Fibroblast of the conjunctiva (primary cell): ENCODE results near the gene ELP5.
A peak's percentile ranks its signal among the peaks of the same experiment; 100 is the strongest.

Experiments
- DNase-seq: peaks from one replicate; pipeline ENCODE4 v3.0.0-alpha.2; 2010; ENCODE audit warnings: low read depth

ELP5 gene, protein sequence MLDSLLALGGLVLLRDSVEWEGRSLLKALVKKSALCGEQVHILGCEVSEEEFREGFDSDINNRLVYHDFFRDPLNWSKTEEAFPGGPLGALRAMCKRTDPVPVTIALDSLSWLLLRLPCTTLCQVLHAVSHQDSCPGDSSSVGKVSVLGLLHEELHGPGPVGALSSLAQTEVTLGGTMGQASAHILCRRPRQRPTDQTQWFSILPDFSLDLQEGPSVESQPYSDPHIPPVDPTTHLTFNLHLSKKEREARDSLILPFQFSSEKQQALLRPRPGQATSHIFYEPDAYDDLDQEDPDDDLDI

DNA sequence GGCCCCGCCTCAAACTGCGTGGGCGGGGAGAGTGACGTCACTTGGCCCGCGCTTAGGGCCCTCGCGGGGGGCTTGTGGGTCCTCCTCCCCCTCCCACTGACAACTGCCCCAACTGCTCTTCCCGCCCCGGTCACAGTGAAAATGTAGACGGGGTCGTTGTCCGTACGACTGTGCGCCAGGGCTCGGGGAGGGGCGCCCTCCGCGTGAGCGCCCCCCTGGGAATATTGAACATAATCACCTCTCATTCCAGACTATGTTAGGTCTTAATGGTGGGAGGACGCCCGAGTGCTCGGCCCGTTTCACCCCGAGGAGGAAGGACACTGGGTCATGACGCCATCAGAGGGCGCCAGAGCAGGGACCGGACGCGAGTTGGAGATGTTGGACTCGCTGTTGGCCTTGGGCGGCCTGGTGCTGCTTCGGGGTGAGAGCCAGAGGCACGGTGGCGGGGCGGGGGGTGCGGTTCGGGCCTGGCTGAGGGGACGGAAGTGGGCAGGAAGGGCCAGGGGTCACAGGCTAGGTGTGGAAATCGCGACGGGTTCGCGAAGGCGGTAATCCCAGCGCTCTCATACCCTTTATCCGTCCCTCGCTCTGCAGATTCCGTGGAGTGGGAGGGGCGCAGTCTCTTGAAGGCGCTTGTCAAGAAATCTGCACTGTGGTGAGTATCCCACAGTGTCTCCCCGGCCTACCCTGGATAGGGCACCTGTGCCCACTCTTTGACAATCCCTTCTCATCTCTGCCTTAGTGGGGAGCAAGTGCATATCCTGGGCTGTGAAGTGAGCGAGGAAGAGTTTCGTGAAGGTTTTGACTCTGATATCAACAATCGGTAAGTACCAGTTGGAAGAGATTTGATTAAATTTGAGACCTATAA, at the start of gene ELP5:
TSS of gene ELP5 (plus strand) at position 40 of the 868 bp plus-strand sequence. CDS start at position 376, 336 bp downstream.
- peak; percentile 90 for DNase-seq

DNA sequence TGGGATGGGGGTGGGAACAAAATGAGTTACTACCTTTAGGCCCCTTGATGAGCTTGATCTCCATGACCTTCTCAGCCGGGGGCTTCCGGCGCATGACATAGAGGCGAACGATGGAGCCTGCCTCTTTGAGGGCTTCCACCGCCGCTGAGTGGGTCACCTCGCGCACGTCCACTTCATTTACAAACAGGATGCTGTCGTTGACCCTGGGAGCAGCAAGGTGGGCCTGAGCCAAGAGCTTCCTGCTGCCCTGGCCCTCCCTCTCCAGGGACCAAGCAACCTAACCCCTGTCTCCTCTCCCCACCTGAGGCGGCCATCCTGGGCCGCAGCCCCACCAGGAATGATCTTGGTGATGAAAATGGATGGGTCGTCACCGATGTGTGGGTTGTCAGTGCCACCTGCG, 48.6 kb upstream of the ELP5 start:
- no peak for DNase-seq

DNA sequence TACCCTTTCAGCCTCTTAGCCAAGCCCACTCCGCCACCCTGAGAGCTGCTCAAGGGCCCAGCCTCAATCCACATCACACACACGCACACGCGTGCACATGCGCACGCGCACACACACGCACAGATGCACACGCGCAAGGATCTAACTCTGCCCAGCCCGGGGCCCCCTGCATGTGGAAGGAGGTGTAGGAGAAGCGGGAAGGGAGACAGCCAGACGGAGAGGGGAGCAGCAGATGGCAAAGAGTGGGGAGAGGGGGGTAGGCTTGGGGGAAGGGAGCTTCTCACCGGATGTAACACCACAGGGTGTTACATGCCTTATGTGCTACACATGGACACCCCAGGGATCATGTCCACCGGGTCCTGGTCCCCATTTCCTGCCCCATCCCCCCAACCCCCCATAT, 47.7 kb upstream of the ELP5 start:
- DNase-seq, result no peak

DNA sequence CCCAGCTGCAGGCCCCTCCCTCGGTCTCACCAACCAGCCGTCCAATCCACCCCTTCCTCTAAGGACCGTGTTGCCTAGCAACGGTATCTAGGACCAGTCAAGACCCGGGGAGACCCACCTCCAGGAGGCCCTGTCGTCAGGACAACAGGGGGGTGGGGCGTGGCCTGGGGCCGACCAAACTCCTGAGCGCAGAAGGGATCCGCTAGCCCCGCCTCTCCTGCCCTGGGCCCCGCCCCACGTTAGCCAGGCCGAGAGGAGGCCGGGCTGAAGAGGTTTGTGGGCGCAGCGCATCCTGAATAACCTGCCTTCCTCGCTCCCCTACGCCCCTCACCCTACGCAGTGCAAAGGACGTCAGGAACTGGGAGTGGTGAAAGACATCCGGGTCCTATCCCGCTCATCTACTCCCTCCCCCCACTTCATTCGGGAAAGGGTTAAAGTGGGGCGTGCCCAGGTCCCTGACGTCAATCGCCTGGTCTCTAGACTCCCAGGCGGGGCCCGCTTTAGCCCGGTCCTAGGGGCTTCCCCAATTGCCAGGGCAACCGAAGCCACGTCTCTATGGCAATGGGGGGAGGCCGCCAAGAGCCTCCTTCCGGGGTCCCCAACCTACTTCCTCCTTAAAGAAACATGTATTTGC, 47.1 kb upstream of the ELP5 start:
- DNase-seq, result peak; percentile 74

DNA sequence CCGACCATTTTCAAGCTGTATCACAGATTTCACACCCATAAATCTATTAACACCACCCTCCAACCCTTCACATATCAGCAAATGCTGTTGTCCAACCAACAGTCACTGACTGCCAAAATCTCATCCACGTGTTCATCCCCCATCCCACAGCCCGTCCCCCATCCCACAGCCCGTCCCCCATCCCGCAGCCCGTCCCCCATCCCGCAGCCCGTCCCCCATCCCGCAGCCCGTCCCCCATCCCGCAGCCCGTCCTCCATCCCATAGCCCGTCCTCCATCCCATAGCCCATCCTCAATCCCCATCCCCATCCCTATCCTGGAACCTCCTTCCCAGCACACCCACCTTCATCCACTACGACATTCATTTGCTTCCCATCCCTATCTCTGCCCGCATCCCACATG, 46.5 kb upstream of the ELP5 start:
- no peak for DNase-seq

DNA sequence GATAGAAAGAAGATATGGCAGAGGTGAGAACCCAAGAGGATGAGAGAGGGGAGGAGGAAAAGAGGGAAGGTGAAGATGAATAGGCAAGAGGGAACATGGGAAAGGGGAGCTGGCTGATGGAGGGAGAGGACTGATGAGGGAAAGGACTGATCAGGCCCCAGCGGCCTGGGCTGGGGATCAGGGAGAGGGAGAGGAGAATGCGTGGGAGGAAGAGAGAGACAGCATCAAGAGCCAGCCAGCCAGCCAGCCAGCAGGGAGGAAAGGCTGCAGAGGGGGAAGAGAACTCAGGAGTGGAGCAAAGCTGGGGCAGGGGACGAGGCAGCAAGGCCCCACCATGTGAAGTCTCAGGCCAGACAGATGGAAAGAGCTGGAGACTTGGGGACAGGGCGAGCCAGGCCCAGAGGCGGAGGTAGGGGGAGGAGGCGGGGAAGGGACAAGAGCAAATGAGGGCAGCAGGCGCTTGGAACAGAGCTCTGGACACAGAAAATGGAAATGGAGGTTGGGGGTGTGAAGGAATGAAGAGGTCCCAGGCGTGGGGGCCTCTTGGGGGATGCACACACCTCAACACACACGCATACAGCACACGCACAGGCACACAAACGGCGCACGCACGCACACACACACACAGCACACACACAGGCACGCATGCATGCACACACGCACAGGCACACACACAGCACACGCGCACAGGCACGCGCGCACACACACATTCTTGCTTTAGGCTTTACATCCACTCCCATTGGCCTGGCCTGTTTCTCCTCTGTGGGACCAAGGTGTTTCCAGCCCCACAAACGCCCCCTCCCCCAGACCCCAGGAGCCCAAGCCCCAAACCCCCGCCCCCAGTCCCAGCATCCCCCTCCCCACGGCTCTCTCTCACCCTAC, 44.7 kb upstream of the ELP5 start:
- no peak for DNase-seq

DNA sequence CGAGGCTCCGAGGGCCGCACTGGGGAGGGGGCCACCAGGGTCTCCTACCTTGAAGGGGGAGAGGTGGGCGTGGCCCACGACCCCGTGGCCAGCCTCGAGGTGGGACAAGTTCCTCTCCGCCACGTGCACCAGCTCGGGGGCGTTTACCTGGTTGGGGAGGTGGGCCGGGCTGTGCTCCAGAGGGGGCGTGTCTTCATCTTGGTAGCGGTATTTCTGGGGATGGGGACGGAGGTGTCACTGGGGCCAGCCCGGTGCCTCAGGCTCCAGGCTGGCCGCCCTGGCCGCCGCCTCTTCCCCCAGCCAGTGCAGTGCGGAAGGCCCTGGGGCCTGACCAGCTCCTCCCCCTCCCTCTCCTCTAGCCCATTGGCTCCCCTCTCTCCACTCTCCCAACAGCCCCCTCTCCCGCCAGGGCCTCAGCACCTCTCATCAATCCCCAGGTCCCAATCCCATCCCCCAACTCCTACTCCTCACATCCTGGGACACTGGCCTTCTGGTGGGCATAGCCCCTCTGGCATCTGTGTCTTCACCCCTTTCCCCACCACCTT, 43.9 kb upstream of the ELP5 start:
- no peak for DNase-seq

DNA sequence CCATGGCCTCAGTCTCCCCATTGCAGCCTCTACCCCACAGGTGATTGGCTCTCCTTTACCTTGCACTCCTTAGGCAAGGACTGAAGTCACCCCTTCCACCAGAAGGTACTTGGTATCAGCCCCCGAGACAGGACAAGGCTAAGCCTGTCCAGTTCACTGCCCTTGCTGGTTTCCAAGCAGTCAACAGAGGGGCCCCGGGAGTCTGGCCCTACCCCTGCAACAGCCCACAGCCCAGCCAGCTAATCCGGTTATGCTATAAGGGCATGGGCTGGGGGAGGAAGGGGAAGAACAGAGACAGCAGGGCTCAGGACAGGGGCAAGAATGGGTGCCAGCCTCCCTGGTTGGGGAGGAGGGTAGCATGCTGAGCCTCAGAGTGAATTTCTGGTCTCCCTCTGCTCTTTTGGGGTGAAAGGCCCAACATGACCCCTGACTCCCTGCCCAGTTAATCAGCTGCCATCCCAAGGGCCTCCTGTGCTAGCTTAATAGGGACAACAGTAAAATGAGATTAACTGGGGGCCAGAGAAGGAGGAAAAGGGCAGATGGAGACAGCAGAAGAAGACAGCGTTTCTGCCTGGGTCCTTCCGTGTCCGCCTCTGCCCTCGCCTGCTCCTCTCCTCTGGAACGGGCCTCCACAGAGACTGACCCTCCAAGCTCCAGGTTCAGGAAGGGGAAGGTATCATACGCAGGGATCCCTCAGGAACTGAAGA, 43.1 kb upstream of the ELP5 start:
- no peak for DNase-seq

DNA sequence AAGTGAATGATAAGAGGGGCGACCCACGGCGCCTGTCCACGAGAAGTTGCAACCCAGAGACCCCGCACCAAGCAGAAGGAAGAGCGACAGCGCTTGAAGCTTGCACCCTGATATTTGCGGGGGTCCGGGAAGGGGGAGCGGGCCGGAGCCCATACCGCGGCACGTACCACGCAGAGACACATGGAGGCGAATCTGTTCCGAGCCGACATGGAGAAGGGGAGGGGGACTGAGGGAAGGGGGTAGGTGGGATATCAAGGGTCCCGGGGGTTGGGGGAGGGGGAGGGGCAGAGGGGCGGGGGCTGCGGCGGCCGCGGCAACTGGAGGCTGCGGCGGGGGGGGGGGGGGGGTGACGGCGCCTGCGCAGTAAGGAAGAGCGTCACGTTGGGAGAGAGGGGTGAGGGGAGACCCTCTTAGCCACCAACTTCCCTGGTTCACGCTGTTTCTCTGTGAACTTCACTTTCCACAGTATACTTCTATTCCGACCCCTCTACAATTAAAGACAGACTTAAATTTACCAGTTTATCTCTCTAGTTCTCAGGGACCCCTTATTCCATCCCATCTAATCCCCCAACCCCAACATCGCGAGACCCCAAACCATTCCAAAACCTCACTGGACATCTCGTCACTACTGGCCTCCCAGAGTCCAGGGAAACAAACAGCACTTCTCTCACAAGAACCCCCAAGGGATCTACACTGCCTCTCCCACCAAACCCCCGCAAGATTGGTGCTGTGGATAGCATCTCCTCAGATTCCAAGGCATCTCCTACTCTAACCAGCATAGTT, 40.3 kb upstream of the ELP5 start:
- no peak for DNase-seq

DNA sequence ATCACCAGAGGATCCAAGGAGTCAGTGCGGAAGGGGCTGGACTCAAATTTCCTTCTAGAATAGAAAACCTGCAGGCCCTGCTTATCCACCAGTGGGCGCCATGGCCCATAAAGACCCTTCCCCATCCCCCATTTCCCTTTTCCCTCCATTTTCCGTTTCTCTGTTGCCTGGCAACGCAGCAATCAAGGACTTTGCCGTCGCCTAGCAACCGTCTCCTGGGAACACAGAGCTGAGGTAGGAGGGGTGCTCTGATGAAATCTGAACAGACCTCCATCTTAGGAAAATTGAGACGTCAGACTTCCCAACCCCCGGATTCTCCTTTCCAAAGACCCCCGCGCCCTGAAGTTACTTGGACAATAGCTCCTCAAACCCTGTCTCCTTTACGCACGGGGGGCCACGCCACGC, 38.1 kb upstream of the ELP5 start:
- DNase-seq, result peak; percentile 86

DNA sequence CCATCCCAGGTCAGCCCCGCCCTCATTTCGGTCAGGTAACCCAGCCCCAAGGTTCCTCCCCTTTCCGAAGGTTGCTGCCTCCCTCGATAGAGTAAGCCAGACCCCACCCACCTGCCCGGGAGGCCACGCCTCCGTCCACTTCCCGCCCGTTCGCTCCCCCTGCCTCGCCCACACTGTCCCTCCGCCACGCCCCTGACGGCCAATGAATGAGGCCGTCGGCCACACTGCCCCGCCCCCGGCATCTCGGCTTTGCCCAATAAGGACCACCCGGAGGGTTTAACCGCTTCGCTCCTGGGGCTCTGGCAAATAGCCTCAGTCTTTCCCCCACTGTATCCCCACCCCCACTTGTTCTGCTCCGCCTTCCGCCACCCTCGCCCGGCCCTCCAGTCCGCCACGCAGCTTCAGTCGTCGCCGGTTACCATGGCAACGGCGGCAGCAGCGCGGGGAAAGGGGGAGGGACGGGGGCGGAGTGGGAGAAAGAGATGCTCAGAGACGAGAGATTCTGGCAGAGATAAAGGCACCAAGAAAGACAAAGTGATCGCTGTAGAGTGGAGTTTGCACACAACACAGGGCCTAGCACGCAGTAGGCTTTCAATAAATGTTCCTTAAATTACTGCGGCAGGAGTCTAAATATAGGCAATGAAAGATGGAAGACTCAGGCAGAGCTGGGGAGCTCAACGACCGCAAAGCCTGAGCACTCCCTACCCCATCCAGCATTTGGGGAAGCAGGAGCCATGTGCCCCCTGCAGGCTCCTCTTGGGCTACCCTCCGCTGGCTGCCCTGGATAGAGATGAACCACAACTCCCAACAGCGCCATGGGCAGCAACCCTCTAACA, 37.5 kb upstream of the ELP5 start:
- DNase-seq, result peak; percentile 96

DNA sequence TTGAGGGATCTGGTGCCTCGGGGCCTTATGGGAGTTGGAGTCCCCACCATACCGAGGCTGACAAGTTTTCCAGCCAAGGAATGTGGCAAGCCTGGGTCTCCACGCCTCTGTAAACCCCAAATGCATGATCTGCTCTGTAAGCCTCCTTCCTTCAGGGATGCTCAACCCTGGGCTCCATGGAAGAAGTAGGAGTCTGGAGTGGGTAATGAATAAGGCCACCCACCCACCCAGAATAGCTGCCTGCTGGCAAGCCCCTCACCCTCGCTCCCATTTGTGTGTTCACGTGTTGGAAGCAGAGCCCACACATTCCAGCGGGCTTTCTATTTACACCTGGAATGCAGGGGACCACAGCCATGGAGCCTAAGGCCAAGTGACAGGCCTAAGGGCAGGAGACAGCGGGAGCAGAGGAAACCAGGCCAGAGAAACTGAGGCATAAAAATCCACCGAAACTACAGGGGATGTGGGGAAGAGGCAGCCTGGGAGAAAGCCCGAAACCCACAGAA, 36.8 kb upstream of the ELP5 start:
- DNase-seq, result no peak

DNA sequence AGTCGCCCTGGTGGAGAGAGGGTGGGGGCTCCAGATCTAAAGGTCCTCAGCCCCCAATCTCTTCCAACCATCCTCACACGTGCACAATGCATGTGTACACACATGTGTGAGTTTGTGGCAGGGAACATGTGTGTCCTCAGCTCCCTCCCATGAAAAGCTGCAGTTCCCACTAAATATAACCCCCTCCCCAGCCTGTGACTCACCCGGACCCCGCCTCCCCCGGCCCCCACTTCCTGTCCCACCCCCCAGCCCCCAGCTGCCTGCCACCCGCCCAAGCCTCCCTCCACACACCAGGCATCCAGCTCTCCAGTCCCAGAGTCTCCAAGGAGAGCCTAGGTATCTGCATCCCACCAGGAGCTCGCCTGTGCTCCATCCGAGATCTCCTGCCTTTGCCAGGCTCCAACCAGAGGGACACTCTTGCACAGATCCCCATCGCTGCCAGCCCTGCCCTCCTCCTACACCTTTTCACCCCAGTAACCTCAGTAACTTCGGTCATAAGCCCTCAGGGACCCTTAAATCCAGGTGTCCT, 36.3 kb upstream of the ELP5 start:
- DNase-seq, result no peak

DNA sequence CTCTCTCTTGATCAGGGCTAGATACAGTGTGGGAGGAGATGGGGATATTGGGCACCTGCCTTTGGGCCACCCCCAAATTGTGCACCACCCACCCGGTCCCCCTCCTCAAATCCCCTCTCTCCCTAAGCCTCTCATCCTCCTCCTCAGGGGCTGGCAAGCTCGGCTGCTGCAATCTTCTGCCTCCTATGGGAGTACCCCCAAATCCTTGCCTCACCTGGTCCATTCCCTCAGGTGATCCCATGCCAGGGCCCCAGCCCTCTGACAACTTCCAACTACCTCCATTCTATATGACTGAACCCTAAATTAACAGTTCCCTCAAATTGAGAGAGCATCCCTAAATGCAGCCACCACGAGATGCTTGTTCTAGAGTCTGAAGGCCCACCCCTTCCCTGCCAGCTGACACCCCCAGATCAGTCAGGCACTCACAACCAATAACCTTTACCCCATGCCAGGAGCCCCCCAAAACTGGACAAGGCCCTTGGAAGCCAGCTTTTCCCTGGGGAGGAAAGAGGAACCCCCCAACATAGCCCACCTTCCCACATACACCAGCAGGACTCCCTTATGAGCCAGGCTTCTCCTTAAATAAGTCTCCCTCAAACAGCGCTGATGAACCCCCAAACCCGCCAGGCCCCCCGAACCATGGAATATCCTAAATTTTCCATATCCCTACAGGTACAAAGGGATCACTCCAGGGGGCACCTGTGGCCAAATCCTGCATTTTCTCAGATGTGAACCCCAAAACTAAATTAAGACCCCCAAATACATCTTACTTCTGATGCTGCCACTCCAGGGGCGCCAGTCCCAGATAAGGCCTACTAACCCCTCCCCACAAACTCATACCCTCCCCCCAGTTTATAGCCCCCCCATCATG, 35.5 kb upstream of the ELP5 start:
- no peak for DNase-seq

DNA sequence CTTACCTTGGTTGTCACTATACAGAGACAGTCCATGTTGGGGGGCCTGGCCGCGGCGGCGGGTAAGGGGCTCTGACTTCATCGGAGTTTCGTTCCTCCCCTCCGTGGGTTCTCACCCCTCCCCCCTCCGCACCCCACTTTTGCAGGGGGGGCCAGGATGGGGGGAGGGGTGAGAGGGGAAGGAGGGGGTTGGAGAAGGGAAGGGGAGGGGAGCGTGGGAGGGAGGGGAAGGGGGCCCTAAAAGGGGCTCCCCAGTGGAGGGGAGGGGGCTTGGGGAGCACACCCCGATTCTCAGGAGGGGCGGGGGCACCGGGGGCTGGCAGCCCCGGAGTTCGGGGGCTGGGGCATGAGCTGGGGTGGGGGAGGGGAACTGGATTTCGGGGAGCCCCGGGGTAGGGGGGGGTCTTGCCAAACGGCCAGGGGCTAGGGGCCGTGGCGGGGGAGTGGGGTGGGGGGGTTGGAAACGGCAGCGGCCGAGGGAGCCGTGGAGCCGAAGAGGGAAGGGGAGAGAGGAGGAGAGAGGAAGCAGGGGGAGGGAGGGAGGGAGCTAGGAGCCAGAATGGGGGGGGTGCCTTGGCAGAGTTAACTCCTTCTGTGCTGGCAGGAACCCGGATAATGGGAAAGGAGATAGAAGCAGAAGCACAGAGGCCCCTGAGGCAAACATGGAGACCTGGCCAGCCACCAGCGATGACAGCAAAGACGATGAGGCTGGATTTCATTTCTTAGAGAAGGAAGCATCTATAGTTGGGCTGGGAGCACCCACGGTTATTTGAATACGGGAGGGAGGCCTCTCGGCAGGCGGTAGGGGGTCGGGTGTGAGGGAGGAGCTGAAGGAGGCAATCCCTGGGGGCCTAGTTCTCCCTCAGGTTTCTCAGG, 34.7 kb upstream of the ELP5 start:
- peak; percentile 72 for DNase-seq

DNA sequence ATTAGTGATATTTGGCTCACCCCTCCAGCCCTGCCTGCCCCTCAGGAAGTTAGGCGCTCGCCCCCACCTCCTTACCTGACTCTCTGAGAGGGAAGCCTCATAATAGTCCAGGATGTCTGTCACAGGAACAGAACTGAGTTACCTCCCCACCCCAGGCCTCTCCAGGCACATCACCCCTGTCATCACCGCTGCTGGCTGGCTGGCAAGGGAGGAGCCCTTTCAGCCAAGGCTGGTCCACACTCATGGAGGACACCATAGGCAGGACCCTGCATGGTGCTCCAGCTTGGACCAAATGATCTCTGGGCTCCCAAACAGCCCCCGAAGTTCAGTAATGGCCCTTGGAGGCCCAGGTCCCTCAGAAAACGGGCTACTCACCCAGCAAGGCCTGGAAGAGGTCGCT, 33.8 kb upstream of the ELP5 start:
- DNase-seq, result no peak

DNA sequence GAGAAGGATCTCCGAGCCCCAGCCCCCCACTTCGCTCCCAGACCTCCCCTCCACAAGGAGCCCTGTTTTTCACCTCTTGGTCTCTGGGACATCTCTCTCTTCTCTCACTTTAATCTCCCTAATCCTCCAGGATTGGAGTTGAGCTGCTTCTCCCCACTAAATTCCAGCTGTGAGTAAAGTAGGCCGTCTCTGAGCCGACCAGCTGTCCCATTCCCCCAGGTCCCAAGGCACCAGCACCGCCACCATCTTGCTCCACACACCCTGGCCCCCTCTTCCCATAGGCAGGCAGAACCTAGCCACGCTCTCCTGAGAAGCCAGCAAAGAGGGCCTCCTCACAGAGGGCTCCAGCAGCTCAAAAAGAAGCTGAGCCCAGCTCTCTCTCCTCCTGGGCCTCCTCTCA, 33.3 kb upstream of the ELP5 start:
- DNase-seq, result no peak
